ENCODE results near the gene FTO.

- TF ChIP-seq POLR2AphosphoS5 (IDR thresholded peaks at IDR 0.05), result no peak
- TF ChIP-seq CTCF (IDR thresholded peaks at IDR 0.05), result no peak
- TF ChIP-seq POLR2A (IDR thresholded peaks at IDR 0.05), result no peak
- no peak for TF ChIP-seq EP300 (IDR thresholded peaks at IDR 0.05)
Observed at GRCh38 chr16:54165174-54165911, 461.4 kb downstream of the FTO start.
